HepG2 (cell line): ENCODE data around the gene ATXN1L. TPM values are rescaled to one million over a fixed set of nuclear protein-coding genes. Genes with fewer than 3 reads are reported as not detected.

Experiments used
- BRCA1 ChIP-seq: sonication (generic); formaldehyde crosslinking; IDR thresholded peaks from 2 replicates; pipeline ENCODE4 v1.4.0; 2020; ENCODE audit warnings: missing genetic modification reagents
- FOXP1 ChIP-seq, 2 experiments: fragments of 450-650 bp in 1 of 2; IDR thresholded peaks; 2 replicates each; pipeline ENCODE4 v1.6.1; 2017 to 2018; ENCODE audit warnings: antibody characterized with exemption in 1 of 2
- KDM6A ChIP-seq: IDR thresholded peaks from 2 replicates; pipeline ENCODE4 v1.6.1; 2016; ENCODE audit warnings: low read depth
- MED1 ChIP-seq: sonication (generic); formaldehyde crosslinking; IDR thresholded peaks from 2 replicates; pipeline ENCODE4 v1.4.0; 2020; ENCODE audit warnings: missing genetic modification reagents
- NFAT5 ChIP-seq: sonication (generic); formaldehyde crosslinking; IDR thresholded peaks from 2 replicates; pipeline ENCODE4 v1.4.0; 2020; ENCODE audit warnings: missing genetic modification reagents
- ONECUT2 ChIP-seq: sonication (generic); formaldehyde crosslinking; IDR thresholded peaks from 2 replicates; pipeline ENCODE4 v1.4.0; 2020; ENCODE audit warnings: missing genetic modification reagents
- SMAD1 ChIP-seq: sonication (generic); formaldehyde crosslinking; IDR thresholded peaks from 2 replicates; pipeline ENCODE4 v1.4.0; 2020; ENCODE audit warnings: missing genetic modification reagents, low read depth, mild to moderate bottlenecking, borderline replicate concordance
- SNAI1 ChIP-seq: sonication (generic); formaldehyde crosslinking; IDR thresholded peaks from 2 replicates; pipeline ENCODE4 v1.5.0; 2020; ENCODE audit warnings: mild to moderate bottlenecking, missing genetic modification reagents, borderline replicate concordance
- ZBED4 ChIP-seq: sonication (generic); formaldehyde crosslinking; IDR thresholded peaks from 2 replicates; pipeline ENCODE4 v1.4.0; 2020; ENCODE audit warnings: missing genetic modification reagents, borderline replicate concordance
- ZBTB39 ChIP-seq: sonication (generic); formaldehyde crosslinking; IDR thresholded peaks from 2 replicates; pipeline ENCODE4 v1.5.0; 2020; ENCODE audit warnings: missing genetic modification reagents
- ZNF224 ChIP-seq: sonication (generic); formaldehyde crosslinking; IDR thresholded peaks from 2 replicates; pipeline ENCODE4 v1.5.0; 2020; ENCODE audit warnings: mild to moderate bottlenecking, missing genetic modification reagents
- ZNF768 ChIP-seq: sonication (generic); formaldehyde crosslinking; IDR thresholded peaks from 2 replicates; pipeline ENCODE4 v1.4.0; 2020; ENCODE audit warnings: missing genetic modification reagents
- ZNF883 ChIP-seq: sonication (generic); formaldehyde crosslinking; IDR thresholded peaks from 2 replicates; pipeline ENCODE4 v1.5.1; 2020; ENCODE audit warnings: mild to moderate bottlenecking, missing genetic modification reagents; ENCODE audit errors: not compliant biosample characterization
- polyA plus RNA-seq, 8 experiments: library from polyadenylated mRNA; depleted of rRNA in 3 of 8; stranded (reverse) in 7 of 8; unstranded in 1 of 8; fragments of >200 nt; fragmentation: Illumina TruSeq in 4 of 8; extraction: Trizol in 4 of 8; gene quantifications; 2 replicates each; pipeline versions ENCODE4 v1.2.1 to v1.2.3, GENCODE V29; 2011 to 2016; ENCODE audit warnings: low read depth in 4 of 8, missing spikeins in 1 of 8, mixed read lengths in 1 of 8; ENCODE audit not compliant: insufficient read depth in 1 of 8
- total RNA-seq, 5 experiments: library from RNA; depleted of rRNA; stranded (reverse); fragments of >200 nt; fragmentation: Illumina TruSeq; extraction: Trizol; gene quantifications; 2 replicates each; pipeline ENCODE4 v1.2.3, GENCODE V29; 2016; ENCODE audit warnings: low read depth in 1 of 5

ATXN1L gene
- total and polyA plus RNA-seq, 2 of the 13 experiments (the other 11 are each of a cell fraction or from before 2014, with no cell fraction given), result 20.0 to 22.4 TPM

- TF ChIP-seq ZNF768 (CRISPR knock-in tag) (peak; percentile 78), BRCA1 (no peak; the same call in 1 of the 2 replicates), ZNF224 (peak; percentile 71; the same call in 1 of the 2 replicates), SNAI1 (0 out of 2 replicates have a peak, but pooled peaks have one; percentile 68), KDM6A (CRISPR knock-in tag) (no peak; the same call in 1 of the 2 replicates), ZNF883 (no peak), SMAD1 (CRISPR knock-in tag) (no peak; the same call in 1 of the 2 replicates), FOXP1 (IDR thresholded peaks at IDR 0.05) (no peak), FOXP1 (CRISPR knock-in tag; IDR thresholded peaks at IDR 0.05) (0 out of 2 replicates have a peak, but pooled peaks have one; percentile 10), NFAT5 (no peak), ZBTB39 (no peak), ONECUT2 (CRISPR knock-in tag) (no peak), ZBED4 (CRISPR knock-in tag) (peak; percentile 15), MED1 (CRISPR knock-in tag) (peak; percentile 81)
Observed at GRCh38 chr16:71808593-71809459, 37.0 kb upstream of the ATXN1L start, which contains the start of gene AP1G1 (continued).
